Breast epithelium (tissue), 4 donors: ENCODE measurements around the gene MRPL21. TPM values are rescaled to one million over a fixed set of nuclear protein-coding genes. Genes with fewer than 3 reads are reported as not detected.

Source experiments
- DNase-seq, 2 donors: peaks; one replicate each; pipeline ENCODE4 v3.0.0-alpha.2; 2019; ENCODE audit warnings: low spot score in 2 of 2
- H3K27ac ChIP-seq, 2 donors: fragments of 200-600 bp; sonication (generic) in 1 of 2; one replicate each; pipeline ENCODE4 v1.5.1; 2016 to 2019; ENCODE audit warnings: mild to moderate bottlenecking in 1 of 2
- H3K27me3 ChIP-seq, 2 donors: fragments of 200-600 bp; sonication (generic) in 1 of 2; one replicate each; pipeline versions ENCODE4 v1.5.1 to v1.6.0; 2017 to 2019; ENCODE audit warnings: control low read depth in 1 of 2, mild to moderate bottlenecking in 1 of 2
- H3K36me3 ChIP-seq: fragments of 200-600 bp; one replicate; pipeline ENCODE4 v1.5.1; 2019
- H3K4me1 ChIP-seq, 2 donors: fragments of 200-600 bp; sonication (generic); one replicate each; pipeline ENCODE4 v1.5.1; 2016 to 2019; ENCODE audit warnings: control low read depth in 1 of 2
- H3K4me3 ChIP-seq, 3 donors: fragments of 200-600 bp; sonication (generic); 1 replicate in 2 of 3; 2 replicates in 1 of 3; pipeline ENCODE4 v1.5.1; 2016 to 2019; ENCODE audit warnings: mild to moderate bottlenecking in 3 of 3, moderate library complexity in 2 of 3
- H3K9me3 ChIP-seq, 2 donors: fragments of 200-600 bp; sonication (generic) in 1 of 2; one replicate each; pipeline ENCODE4 v1.5.1; 2016 to 2019; ENCODE audit warnings: control low read depth in 1 of 2
- CTCF ChIP-seq, 3 donors: fragments of 450-650 bp; IDR thresholded peaks; one replicate each; pipeline ENCODE4 v1.5.1; 2016 to 2017; ENCODE audit warnings: antibody characterized with exemption in 3 of 3, mild to moderate bottlenecking in 3 of 3, moderate library complexity in 3 of 3
- POLR2A ChIP-seq: fragments of 450-650 bp; IDR thresholded peaks from one replicate; pipeline ENCODE4 v1.6.1; 2016; ENCODE audit warnings: antibody characterized with exemption, mild to moderate bottlenecking, moderate library complexity
- POLR2AphosphoS5 ChIP-seq, 3 donors: sonication (generic); formaldehyde crosslinking; IDR thresholded peaks; one replicate each; pipeline ENCODE4 v1.6.1; 2017; ENCODE audit warnings: antibody characterized with exemption in 3 of 3
- intact Hi-C: fragments of 100-400 bp; cut with DNase I; formaldehyde crosslinking; loops from one replicate; pipeline ENCODE4 v1.15.1; 2023; ENCODE audit warnings: low total_unique reads
- total RNA-seq, 3 donors: library from RNA; depleted of rRNA; stranded (reverse); fragments of >200 nt; gene quantifications; one replicate each; pipeline ENCODE4 v1.1.0, GENCODE V29; 2016

Gene MRPL21
- total RNA-seq, 3 donors from 2014 or later, result 44.3 to 89.1 (median 51.7) TPM

- H3K27me3 ChIP-seq, result no peaks in the 10 kb centered on the region
- no peaks in the 10 kb centered on the region for H3K9me3 ChIP-seq
- no peak overlapping the region for H3K27ac ChIP-seq
- no peak for TF ChIP-seq POLR2AphosphoS5 (IDR thresholded peaks at IDR 0.05)
- no peak for TF ChIP-seq CTCF (IDR thresholded peaks at IDR 0.05)
- intact Hi-C loops, result no loop called here
- H3K4me3 ChIP-seq, result no peak overlapping the region
- no peak for DNase-seq
- no peaks in the 10 kb centered on the region for H3K4me1 ChIP-seq
- H3K36me3 ChIP-seq, result no peaks in the 10 kb centered on the region
Measured at GRCh38 chr11:68936676-68937620, 33.3 kb upstream of the MRPL21 start.

GRCh38 chr11:68936358-68936636, 32.7 kb upstream of the MRPL21 start:
- Histone ChIP-seq H3K27ac (no peak overlapping the region), H3K36me3 (no peaks in the 10 kb centered on the region)
- intact Hi-C loops, result no loop called here

GRCh38 chr11:68935516-68936357, 32.1 kb upstream of the MRPL21 start:
- no peak for DNase-seq
- Histone ChIP-seq H3K27ac (no peak overlapping the region), H3K27me3 (no peaks in the 10 kb centered on the region), H3K4me3 (no peak overlapping the region), H3K36me3 (no peaks in the 10 kb centered on the region), H3K9me3 (no peaks in the 10 kb centered on the region), H3K4me1 (no peaks in the 10 kb centered on the region)
- no peak for TF ChIP-seq POLR2A
- no peak for TF ChIP-seq CTCF (IDR thresholded peaks at IDR 0.05)
- TF ChIP-seq POLR2AphosphoS5 (IDR thresholded peaks at IDR 0.05), result no peak
- intact Hi-C loops, result no loop called here

More at GRCh38 chr11:68936358-68936636, 32.7 kb upstream of the MRPL21 start:
- H3K27me3 ChIP-seq, result no peaks in the 10 kb centered on the region
- TF ChIP-seq POLR2A (no peak), CTCF (IDR thresholded peaks at IDR 0.05) (no peak), POLR2AphosphoS5 (IDR thresholded peaks at IDR 0.05) (no peak)
- DNase-seq, result no peak
- H3K4me1 ChIP-seq, result no peaks in the 10 kb centered on the region
- H3K4me3 ChIP-seq, result no peak overlapping the region
- H3K9me3 ChIP-seq, result no peaks in the 10 kb centered on the region

- H3K27me3 ChIP-seq, result no peaks in the 10 kb centered on the region
- H3K36me3 ChIP-seq, result no peaks in the 10 kb centered on the region
- H3K4me3 ChIP-seq, result no peak overlapping the region
- no peak for DNase-seq
- no peaks in the 10 kb centered on the region for H3K4me1 ChIP-seq
- H3K9me3 ChIP-seq, result no peaks in the 10 kb centered on the region
- TF ChIP-seq POLR2A, result no peak
- TF ChIP-seq CTCF (IDR thresholded peaks at IDR 0.05), result no peak
- no peak for TF ChIP-seq POLR2AphosphoS5 (IDR thresholded peaks at IDR 0.05)
- intact Hi-C loops, result no loop called here
- no peak overlapping the region for H3K27ac ChIP-seq
Measured at GRCh38 chr11:68935066-68935465, 31.4 kb upstream of the MRPL21 start.

GRCh38 chr11:68934666-68935065, 31.0 kb upstream of the MRPL21 start:
- no peaks in the 10 kb centered on the region for H3K4me1 ChIP-seq
- H3K27ac ChIP-seq, result no peak overlapping the region
- DNase-seq, result no peak
- H3K36me3 ChIP-seq, result no peaks in the 10 kb centered on the region
- intact Hi-C loops, result no loop called here
- H3K4me3 ChIP-seq, result no peak overlapping the region
- TF ChIP-seq POLR2AphosphoS5 (IDR thresholded peaks at IDR 0.05) (no peak), POLR2A (no peak), CTCF (IDR thresholded peaks at IDR 0.05) (no peak)
- H3K27me3 ChIP-seq, result no peaks in the 10 kb centered on the region
- no peaks in the 10 kb centered on the region for H3K9me3 ChIP-seq
